Neutrophil (primary cell): ENCODE measurements around the gene PAQR4.

Source experiments
- H3K27ac ChIP-seq: fragments of 200-600 bp; sonication (generic); 2 replicates; pipeline ENCODE4 v1.5.1; 2016; ENCODE audit warnings: mild to moderate bottlenecking, moderate library complexity
- H3K27me3 ChIP-seq: fragments of 200-600 bp; sonication (generic); 2 replicates; pipeline ENCODE4 v1.6.0; 2016; ENCODE audit warnings: mild to moderate bottlenecking
- H3K36me3 ChIP-seq: fragments of 200-600 bp; sonication (generic); 2 replicates; pipeline ENCODE4 v1.5.1; 2017
- H3K4me1 ChIP-seq, 2 experiments: fragments of 200-600 bp in 1 of 2; sonication (generic) in 1 of 2; 1 replicate in 1 of 2; 2 replicates in 1 of 2; pipeline versions ENCODE4 v1.5.1 to v1.6.1; 2013 to 2016; ENCODE audit warnings: low read depth in 1 of 2, low read length in 1 of 2, mild to moderate bottlenecking in 1 of 2, moderate library complexity in 1 of 2; ENCODE audit not compliant: control insufficient read depth in 1 of 2, insufficient read depth in 1 of 2
- H3K4me3 ChIP-seq, 2 experiments: fragments of 200-600 bp in 1 of 2; sonication (generic) in 1 of 2; 1 replicate in 1 of 2; 2 replicates in 1 of 2; pipeline ENCODE4 v1.5.1; 2013 to 2016; ENCODE audit warnings: low read depth in 1 of 2, low read length in 1 of 2, mild to moderate bottlenecking in 1 of 2, moderate library complexity in 1 of 2
- H3K9me3 ChIP-seq: fragments of 200-600 bp; sonication (generic); 2 replicates; pipeline ENCODE4 v1.5.1; 2016
- CTCF ChIP-seq: fragments of 200-600 bp; sonication (generic); IDR thresholded peaks from 2 replicates; pipeline ENCODE4 v1.5.1; 2016; ENCODE audit warnings: antibody characterized with exemption

Gene PAQR4

GRCh38 chr16:2990891-2991290 is 21.7 kb downstream of the PAQR4 start:
- H3K4me1 ChIP-seq = no peaks in the 10 kb centered on the region
- no peak overlapping the region for H3K4me3 ChIP-seq
- TF ChIP-seq CTCF = no peak
- H3K27me3 ChIP-seq = peaks cover 13% of the 10 kb centered on the region
- H3K36me3 ChIP-seq = no peaks in the 10 kb centered on the region
- H3K9me3 ChIP-seq = no peaks in the 10 kb centered on the region
- H3K27ac ChIP-seq = no peak overlapping the region

DNA sequence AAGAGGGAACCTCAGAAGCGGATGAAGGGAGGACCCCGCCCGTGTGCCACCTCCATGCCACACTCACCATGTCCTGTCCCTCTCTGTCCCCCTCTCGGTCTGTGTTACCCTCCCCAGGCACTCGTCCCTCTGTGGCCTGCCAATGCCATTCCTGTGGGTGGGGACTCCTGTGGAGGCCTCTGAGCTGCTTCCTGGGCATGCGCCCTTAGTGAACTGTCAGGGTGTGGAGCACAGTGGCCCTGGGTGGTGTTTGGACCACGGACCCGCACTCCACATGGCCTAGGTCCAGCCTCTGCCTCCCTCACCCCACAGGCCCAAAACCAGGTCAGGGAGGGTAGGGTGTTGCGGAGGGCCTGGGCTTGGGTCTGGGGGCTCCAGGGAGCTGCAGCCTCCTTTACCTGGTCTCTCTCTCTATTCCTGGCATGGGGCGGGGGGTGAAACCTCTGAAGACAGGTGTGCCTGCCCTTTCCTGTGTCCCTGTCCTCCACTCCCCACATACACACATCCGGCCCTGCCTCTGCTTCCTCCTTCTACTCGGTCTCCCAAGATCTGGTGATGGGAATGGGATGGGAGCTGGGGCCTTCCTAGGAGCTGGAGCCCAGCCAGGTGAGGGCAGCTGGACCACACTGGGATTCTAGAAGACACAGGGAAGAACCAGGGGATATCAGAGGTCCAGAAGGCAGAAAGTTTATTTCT is 22.6 kb downstream of the PAQR4 start:
- Histone ChIP-seq H3K4me1 (no peaks in the 10 kb centered on the region), H3K9me3 (no peaks in the 10 kb centered on the region), H3K36me3 (no peaks in the 10 kb centered on the region), H3K4me3 (no peak overlapping the region), H3K27ac (no peak overlapping the region), H3K27me3 (peaks cover 13% of the 10 kb centered on the region)
- no peak for TF ChIP-seq CTCF

DNA sequence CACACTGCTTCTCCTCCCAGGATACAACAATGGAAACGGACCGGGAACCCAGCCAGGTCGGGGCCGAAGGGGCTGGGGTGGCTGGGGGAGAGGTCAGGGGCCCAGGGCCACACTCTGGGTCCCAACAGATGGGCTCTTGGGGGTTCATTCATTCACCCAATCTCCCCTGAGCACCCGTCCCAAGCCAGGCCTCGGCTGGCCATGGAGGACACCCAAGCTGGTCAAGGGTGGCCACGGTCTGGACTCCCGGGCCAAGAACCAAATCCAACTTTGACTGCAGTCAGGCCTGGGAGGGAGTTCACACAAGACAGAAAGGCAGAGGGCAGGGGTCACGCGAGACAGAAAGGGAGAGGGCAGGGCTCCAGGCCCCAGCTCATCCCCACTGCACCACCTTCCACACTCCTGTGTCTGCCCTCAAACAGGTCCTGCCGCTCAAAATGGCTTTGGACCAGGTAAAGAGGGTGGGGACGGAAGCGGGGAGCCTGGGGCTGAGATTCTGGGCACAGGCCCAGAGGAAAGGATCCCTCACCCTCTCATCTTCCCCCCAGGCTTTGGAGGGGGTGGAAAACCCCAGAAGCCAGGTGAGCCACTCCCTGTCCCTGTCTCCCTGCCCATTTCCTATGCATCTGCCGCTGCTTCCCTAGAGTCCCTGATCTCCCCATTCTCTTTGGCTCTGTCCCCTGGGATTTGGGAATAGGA is 23.4 kb downstream of the PAQR4 start:
- Histone ChIP-seq H3K36me3 (no peaks in the 10 kb centered on the region), H3K27ac (no peak overlapping the region), H3K9me3 (no peaks in the 10 kb centered on the region), H3K4me3 (no peak overlapping the region), H3K27me3 (peaks cover 13% of the 10 kb centered on the region), H3K4me1 (no peaks in the 10 kb centered on the region)
- no peak for TF ChIP-seq CTCF

GRCh38 chr16:2996298-2996697 is 27.1 kb downstream of the PAQR4 start:
- Histone ChIP-seq H3K27ac (no peak overlapping the region), H3K4me1 (no peaks in the 10 kb centered on the region), H3K9me3 (no peaks in the 10 kb centered on the region), H3K4me3 (no peak overlapping the region), H3K27me3 (no peaks in the 10 kb centered on the region), H3K36me3 (peaks cover 19% of the 10 kb centered on the region)
- no peak for TF ChIP-seq CTCF

DNA sequence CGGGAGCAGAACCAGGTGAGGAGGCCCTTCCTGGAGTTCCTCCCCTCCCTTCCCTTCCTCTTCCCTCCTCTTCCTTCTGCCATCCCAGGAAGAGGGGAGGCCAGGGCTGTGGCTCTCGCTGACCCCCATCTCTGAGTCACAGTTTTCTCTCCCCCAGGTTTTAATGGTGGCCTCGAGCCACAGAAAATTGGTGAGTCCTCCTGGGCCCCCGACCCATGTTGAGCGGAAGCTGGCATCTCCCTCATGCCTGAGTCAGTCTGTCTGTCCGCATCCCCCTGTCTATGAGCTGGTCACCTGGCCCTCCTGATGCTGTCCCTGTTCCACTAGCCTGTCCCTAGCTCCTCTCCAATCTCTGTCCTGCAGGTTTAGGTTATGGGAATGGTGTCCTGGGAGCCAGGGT is 30.8 kb downstream of the PAQR4 start:
- Histone ChIP-seq H3K27ac (no peak overlapping the region), H3K4me3 (no peak overlapping the region), H3K27me3 (no peaks in the 10 kb centered on the region), H3K4me1 (peaks cover 5 to 8% of the 10 kb centered on the region in 2 experiments), H3K9me3 (no peaks in the 10 kb centered on the region), H3K36me3 (peaks cover 31% of the 10 kb centered on the region)
- no peak for TF ChIP-seq CTCF
